HG03064 (cell line): Measurements from ENCODE around the gene NEK1.
"Not testable (repeated sequence)": the region's sequence is repeated elsewhere in the genome, so short reads cannot be mapped to it uniquely, and the experiment has no call there.

Source experiments
- ATAC-seq: cut with Tn5 transposase; IDR thresholded peaks from one replicate; pipeline ENCODE4 v1.9.1; 2021; ENCODE audit warnings: low read depth; ENCODE audit not compliant: unreplicated experiment

The NEK1 gene

DNA sequence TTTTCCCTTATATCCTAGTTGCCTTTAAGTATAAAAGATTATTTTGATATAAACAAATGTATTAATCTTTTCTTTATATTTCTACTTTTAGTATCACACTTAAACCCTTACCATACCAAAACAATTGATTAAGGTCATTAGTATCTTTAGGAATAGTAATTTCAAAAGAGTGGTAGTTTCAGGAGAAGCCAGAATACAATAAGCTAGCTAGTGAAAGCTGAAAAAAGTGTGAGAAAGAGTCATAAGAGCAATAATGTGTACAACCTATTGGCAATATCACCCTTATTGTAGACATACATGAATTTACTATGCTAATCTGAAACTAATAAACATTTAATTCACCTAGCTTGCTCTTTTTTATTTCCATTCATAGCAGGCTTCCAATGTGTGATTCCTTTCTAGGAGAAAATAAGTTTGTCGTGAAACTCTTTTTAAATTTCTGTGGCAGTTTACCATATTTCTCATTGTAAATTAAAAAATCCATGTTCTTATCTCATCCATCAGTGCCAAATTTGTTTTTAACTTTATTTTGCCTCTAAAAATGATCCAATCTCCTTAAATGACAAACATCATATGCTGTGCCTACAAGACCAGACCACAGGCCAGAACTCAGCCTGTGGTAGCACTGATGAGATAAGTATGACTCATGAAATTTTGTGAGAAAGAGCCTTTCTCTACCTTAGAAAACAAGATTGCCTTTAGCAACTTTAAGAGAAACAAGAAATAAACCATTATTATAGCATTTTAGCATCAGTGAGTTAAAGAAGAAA is 8.1 kb downstream of the NEK1 start:
- ATAC-seq = peak; percentile 78

DNA sequence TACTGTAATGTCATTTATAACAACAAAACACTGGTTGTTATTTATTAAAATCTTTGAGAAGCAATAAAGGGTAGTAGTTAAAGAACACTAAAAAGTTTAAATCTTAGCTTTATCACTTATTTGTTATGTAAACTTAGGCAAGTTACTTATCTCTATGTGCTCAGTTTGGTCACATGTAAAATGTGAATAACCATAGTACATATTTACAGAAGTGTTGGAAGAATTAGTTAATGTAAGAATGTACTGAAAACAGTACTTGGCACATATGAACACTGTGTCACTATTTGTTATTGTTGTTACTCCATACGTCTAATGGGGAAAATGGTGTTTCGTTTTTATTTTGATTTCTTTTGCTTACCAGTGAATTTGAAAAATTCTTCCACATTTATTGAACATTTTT is 9.1 kb downstream of the NEK1 start:
- no peak for ATAC-seq

DNA sequence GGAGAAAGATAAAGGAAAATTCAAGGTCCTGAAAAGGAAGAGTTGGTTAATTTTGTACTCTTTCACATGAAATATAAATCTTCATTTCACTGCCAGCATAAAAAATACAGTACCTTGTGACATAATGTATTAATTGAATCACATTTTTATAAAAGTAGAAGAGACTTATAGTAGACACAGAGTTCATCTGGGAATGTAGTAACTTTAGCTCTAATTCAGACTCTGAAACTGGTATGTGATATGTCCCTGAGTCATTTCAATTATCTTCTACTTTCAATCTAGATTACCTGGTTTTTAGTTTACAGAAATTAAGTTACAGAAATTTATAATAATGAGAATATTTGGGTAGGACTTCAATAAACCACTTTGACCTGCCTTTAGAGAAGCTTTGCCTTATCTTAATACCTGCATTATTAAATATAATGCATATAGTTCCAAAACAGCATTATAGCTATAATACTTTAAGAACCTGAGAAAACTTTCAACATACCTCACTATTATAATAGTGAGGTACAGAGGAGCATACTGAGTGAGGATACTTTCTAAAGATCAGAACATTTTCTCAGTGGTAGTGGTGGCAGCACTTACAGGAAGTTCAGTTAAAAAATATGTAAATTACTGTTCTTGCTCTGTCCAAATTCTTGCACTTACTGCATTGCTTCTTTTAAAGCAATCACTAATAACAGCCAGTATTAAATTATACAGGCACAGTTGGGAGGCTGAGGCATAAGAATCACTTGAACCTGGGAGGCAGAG is 11.2 kb downstream of the NEK1 start:
- peak; percentile 60 for ATAC-seq

DNA sequence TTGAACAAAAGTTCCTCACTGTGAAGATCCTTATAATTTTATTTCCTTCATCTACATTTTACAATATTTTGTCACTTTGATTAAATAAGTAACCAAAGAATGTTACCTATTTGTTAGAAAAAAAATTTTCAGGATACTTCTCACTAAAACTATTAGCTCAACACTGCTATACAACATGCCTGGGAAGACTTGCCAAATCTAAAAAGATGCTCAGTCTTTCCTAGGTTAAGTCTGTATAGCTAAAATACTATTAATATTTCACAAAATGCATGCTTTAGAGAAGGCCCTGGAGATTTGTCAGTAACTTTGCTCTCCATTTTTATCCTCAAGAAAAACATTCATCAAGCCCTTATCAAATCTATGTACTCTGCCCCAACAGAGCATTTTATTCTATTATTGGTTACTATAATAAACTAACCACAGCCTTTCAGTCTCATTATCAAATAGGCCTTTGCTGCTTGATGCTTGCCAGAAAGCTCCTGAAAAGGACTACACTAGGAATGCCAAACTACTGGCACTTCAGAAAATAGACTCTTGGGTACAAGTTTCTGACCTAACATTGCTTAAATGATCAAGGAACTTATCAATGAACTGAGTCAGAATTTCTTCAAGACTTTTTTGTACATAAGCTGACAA is 17.7 kb downstream of the NEK1 start:
- no peak for ATAC-seq

DNA sequence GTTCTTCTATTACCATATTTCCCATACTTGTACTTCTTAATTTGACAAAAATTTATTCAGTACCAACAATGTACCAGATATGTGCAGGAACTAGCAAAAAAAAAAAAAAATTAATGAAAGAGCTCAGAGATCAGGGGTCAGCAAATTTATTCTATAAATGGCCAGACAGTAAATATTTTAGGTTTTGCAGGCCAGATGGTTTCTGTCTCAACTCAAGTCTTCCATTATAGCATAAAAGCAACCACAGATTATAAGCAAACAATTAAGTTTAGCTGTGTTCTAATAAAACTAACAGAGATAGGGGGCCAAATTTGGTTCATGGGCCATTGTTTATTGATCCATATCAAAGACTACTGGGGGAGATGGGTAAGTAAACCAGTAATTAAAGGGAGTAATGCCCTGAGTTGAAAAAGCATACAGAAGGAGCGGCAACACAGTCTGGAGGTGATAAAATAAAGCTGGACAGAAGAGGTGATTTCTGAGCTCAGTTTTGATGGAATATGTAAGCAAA is 19.3 kb downstream of the NEK1 start:
- ATAC-seq = no peak

DNA sequence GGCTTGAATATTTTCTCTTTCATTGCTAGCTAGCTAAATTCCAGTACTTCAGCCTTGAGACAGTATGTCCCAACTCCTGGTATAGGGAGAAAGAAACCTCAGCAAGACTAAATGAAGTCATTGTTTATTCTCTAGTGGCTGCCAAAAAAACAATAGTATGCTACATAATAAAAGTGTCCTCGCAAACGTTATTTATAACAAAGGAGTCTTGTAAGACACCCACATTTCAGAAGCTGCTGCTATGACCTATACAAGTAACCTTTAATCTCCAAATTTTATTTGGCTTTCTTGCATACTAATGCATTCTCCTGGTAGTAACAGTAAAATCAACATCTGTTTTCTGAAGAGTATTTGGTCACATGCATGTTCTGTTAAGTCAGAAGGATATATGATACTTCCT is 28.8 kb downstream of the NEK1 start:
- no peak for ATAC-seq

DNA sequence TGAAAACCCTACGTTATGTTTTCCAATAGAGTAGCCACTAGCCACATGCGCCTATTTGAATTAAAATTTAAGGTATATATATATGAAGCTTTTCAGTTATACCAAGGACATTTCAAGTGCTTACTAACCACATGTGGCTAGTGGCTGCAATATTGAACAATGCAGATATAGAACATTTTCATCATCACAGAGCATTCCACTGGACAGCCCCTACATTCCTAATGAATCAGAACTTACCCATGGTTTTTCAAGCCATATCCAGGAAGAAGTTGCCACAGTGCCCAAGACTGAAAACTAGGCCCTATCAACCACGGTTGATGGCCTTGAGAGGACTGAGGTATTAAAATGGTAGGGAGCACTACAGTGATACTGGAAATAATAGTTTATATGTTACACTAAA is 29.7 kb downstream of the NEK1 start:
- ATAC-seq = no peak

DNA sequence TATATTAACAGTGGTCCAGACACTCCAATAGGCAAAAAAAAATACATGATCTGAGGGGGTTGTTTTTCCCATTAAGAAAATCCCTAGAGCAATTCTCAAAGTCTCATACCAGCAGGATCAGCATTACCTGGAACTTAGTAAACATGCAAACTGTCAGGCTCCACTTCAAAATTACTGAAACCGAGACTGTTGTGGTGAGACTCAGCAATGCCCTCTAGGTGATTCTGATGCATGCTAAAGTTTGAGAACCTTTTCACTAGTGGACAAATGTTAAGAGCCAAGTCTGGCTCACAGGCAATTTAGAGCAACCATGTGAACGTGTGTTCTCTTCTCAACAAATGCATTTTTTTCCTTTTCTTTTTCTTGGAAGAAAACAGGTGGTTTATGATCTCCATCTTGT is 30.2 kb downstream of the NEK1 start:
- ATAC-seq = peak; percentile 81

DNA sequence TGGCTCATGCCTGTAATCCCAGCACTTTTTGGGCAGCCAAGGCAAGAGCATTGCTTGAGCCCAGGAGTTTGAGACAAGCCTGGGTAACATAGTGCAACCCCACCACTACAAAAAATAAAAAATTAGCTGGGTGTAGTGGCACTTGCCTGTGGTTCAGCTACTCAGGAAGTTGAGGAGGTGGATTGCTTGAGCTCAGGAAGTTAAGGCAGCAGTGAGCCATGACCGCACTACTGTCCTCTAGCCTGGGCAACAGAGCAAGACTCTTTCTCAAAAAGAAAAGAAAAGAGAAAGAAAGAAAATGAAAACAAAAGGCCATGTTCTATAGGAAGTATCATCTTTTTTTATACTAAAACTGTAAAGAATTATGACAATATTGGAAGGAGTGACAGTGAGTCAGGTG is 38.5 kb downstream of the NEK1 start:
- ATAC-seq = no peak

DNA sequence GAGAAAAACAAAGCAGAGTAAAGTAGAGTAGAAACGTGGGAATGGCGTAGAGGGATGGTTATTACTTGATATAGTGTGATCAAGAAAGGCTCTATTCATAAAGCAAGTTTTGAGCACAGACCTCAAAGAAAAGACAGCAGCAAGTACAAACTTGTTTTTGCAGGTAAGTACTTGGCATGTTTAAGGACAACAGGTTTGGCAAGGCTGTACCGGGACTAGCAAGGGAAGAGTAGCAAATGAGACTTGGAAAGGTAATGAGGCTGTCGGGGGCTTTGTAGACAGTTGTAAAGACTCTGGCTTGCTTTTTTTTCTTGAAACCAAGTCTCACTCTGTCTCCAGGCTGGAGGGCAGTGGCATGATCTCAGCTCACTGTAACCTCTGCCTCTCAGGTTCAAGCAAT is 40.9 kb downstream of the NEK1 start:
- no peak for ATAC-seq

DNA sequence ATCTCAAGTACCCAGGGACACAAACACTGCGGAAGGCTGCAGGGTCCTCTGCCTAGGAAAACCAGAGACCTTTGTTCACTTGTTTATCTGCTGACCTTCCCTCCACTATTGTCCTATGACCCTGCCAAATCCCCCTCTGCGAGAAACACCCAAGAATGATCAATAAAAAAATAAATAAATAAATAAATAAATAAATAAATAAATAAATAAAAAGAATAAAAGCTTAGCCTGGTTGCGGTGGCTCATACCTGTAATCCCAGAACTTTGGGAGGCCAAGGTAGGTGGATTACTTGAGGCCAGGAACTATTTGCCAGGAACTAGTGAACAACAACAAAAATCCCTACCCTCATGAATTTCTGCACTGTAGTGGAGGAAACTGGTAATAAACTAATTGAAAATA is 41.4 kb downstream of the NEK1 start:
- not testable (repeated sequence) for ATAC-seq

DNA sequence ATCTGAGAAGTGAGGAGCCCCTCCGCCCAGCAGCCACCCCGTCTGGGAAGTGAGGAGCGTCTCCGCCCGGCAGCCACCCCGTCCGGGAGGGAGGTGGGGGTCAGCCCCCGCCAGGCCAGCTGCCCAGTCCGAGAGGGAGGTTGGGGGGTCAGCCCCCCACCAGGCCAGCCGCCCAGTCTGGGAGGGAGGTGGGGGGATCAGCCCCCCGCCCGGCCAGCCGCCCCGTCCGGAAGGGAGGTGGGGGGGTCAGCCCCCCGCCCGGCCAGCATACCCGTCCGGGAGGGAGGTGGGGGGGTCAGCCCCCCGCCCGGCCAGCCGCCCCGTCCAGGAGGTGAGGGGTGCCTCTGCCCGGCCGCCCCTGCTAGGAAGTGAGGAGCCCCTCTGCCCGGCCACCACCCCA is 42.1 kb downstream of the NEK1 start:
- ATAC-seq = not testable (repeated sequence)

DNA sequence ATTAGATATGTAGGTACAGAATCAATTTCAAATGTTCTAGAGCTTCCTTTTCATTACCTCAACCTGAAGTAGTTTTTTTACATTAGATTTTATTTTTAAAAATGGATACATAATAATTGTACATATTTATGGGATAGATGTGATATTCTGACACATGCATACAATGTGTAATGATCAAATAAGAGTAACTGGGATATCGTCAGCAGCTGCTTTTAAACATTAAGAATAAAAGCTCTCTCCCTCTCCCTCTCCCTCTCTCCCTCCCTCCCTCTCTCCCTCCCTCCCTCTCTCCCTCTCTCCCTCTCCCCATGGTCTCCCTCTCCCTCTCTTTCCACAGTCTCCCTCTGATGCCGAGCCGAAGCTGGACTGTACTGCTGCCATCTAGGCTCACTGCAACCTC is 43.2 kb downstream of the NEK1 start:
- ATAC-seq = not testable (repeated sequence)

DNA sequence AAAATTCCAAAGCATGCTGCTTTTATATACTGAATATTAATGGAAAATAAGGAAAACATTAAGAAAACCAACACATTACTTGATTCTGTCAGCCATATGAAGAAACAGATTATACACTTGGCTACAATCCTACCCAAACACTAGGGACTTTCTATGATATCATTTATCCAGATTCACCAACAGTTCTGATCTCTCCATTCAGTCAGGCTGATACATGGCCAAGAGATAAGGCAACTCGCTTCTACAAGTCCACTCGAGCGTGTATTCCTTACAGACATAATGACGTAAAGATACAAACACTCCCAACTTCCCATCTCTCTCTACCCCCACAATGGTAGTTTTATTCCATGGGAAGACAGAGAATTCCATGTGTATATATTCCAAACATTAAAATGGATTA is 44.5 kb downstream of the NEK1 start:
- no peak for ATAC-seq

DNA sequence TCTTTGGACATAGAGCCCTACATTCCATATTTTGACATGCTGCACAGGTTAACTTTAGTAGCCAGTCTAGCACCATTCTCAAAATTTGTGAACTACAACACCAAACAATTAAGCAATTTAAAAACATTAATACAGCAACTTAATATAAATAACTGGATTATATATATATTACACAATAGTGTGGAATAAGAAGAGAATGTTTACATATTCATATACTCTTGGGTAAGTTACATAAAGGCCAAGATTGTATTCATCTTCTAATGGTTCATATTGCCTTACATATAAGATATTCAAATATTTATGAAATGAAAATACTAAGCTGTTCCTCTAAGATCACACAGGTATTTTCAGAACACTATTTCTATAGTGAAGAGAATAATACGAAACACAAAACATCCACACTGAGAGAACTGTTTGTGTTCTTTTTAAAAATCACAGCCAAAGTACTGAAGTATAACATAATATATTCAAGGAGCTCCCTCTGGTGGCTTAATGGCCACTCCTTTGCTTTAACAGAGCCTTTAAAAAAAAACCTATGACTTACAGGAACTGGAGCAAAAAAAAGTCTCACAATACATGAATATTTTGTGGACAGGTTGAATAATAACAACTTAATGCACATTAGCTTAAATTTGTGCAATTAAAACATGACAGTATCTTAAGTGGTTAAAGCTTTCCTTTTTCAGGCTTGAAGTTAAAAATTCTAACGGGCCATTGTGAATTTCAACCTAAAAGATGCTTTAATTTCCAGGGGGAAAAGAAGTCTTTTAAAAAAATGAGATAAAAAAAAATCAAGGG is 46.2 kb downstream of the NEK1 start:
- ATAC-seq = peak; percentile 84

DNA sequence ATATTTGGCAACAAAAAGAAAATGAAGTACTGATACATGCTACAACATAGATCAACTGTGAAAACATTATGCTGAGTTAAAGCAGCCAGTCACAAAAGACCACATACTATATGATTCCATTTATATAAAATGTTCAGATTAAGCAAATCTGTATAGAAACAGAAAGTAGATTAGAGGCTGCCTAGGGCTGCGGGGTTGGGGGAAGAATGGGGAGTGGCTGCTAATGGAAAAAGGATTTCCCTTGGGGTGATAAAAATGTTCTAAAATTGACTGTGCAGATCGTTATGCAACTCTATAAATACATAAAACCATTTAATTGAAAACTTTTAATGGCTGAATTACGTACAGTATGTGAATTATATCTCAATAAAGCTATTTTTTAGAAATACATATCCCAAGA is 46.8 kb downstream of the NEK1 start:
- ATAC-seq = no peak

DNA sequence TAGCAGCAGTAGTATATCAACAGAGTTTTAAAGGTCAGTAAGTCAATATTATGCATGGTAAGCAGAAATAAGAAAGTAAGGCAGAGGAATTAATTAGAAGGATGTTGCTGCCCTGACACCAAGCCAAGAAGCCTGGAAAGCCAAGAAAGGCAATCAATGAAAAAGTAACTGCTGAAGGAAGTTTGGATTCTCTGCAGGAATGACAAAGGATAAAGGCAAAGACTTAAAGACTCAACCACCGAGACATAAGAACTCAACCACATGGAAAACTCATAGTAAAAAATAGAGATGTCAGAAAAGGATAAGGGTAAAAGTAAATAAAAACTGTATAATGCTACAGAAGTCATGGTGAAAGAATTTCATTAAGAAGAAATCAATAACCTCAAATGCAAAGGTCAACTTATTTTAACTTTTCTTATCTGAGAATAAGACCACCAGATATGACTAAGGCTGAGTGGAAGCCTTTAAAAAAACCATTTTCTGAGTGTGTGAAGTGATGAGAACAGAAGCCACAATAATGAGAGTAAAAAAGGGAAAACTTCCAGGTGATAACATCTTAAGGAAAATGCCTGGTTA is 55.2 kb downstream of the NEK1 start:
- ATAC-seq = no peak

DNA sequence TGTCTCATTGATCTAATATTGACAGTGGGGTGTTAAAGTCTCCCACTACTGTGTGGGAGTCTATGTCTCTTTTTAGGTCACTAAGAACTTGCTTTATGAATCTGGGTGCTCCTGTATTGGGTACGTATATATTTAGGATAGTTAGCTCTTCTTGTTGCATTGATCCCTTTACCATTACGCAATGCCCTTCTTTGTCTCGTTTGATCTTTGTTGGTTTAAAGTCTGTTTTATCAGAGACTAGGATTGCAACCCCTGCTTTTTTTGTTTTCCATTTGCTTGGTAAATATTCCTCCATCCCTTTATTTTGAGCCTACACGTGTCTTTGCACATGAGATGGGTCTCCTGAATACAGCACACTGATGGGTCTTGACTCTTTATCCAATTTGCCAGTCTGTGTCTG is 65.8 kb downstream of the NEK1 start:
- not testable (repeated sequence) for ATAC-seq

DNA sequence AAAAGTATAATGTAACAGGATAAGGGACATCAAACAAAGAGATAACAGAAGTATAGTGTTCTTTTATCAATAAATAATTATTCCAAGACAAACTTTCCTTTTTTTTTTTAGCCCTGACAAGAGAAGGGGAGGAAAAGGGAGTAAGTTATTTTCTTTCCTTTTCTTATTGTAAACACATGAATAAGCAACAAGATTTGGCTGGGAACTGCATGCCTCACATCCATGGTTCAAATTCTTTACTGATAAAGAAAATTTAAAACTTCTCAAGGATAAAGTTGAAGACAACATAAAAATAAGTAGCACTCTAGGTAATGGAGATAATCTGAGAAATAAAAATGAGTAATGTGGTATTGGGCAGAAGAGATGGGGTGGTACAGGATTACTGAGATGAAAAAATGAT is 71.6 kb downstream of the NEK1 start:
- ATAC-seq = no peak

DNA sequence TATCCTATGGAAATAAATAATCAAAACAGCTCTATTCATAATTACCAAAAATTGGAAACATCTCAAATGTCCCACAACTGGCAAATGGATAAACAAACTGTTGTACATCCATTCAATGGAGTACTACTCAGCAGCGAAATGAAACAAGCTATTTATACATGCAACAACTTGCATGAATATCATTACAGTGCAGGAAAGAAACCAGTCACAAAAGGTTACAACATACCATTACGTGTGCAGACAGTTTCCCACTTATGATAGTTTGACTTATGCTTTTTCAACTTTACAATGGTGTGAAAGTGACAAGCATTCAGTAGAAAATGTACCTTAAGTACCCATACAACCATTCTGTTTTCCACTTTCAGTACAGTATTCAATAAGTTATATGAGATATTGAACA is 82.3 kb downstream of the NEK1 start:
- no peak for ATAC-seq
